ENCODE measurements around the gene SPSB2. TPM values are rescaled to one million over a fixed set of nuclear protein-coding genes. Genes with fewer than 3 reads are reported as not detected.

Gene SPSB2
- total RNA-seq, 2 donors from 2014 or later = 1.4 to 11.7 TPM

- peaks cover 32 to 35% of the 10 kb centered on the region in 2 donors for H3K36me3 Mint-ChIP-seq
- DNase-seq (ENCODE audit: low spot score in 2 of 2) (no peak), ATAC-seq (no peak)
- peak overlapping the region; percentile 72 to 97 for H3K27ac Mint-ChIP-seq
- no peaks in the 10 kb centered on the region for H3K9me3 Mint-ChIP-seq
Measured at GRCh38 chr12:6849976-6850560, 23.0 kb downstream of the SPSB2 start.

GRCh38 chr12:6849427-6849826 lies 23.7 kb downstream of the SPSB2 start:
- peaks cover 32 to 35% of the 10 kb centered on the region in 2 donors for H3K36me3 Mint-ChIP-seq
- no peaks in the 10 kb centered on the region for H3K9me3 Mint-ChIP-seq
- ATAC-seq = no peak
- DNase-seq (ENCODE audit: low spot score in 2 of 2) = no peak
- peak overlapping the region; percentile 44 to 97 for H3K27ac Mint-ChIP-seq

DNA sequence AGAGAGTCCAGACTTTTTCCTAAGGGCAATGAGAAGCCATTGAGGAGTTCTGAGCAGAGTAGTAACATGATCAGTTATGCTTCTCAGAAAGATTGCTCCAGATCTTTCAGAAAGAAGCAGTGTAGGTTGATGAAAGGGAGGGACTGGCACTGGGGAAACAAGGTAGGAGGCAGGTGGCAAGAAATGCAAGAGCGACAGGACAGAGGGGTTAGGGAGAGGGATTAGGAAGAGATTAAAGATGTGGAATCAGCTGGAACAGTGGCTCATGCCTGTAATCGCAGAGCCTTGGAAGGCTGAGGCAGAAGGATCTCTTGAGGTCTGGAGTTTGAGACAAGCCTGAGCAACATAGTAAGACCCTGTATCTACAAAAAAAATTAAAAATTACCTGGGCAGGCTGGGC lies 25.4 kb downstream of the SPSB2 start:
- Mint-ChIP-seq H3K36me3 (peaks cover 21 to 25% of the 10 kb centered on the region in 2 donors), H3K9me3 (no peaks in the 10 kb centered on the region), H3K27ac (peak overlapping the region in 1 of 2 donors; percentile 82)
- ATAC-seq (no peak), DNase-seq (ENCODE audit: low spot score in 2 of 2) (no peak)

GRCh38 chr12:6846316-6846869 lies 26.7 kb downstream of the SPSB2 start:
- ATAC-seq = no peak
- H3K9me3 Mint-ChIP-seq = no peaks in the 10 kb centered on the region
- no peak for DNase-seq (ENCODE audit: low spot score in 2 of 2)
- peaks cover 21 to 25% of the 10 kb centered on the region in 2 donors for H3K36me3 Mint-ChIP-seq
- peak overlapping the region in 1 of 2 donors; percentile 52 for H3K27ac Mint-ChIP-seq

GRCh38 chr12:6845395-6845794 lies 27.7 kb downstream of the SPSB2 start:
- Mint-ChIP-seq H3K36me3 (peaks cover 11 to 23% of the 10 kb centered on the region in 2 donors), H3K27ac (no peak overlapping the region), H3K9me3 (no peaks in the 10 kb centered on the region)
- ATAC-seq (no peak), DNase-seq (ENCODE audit: low spot score in 2 of 2) (no peak)

DNA sequence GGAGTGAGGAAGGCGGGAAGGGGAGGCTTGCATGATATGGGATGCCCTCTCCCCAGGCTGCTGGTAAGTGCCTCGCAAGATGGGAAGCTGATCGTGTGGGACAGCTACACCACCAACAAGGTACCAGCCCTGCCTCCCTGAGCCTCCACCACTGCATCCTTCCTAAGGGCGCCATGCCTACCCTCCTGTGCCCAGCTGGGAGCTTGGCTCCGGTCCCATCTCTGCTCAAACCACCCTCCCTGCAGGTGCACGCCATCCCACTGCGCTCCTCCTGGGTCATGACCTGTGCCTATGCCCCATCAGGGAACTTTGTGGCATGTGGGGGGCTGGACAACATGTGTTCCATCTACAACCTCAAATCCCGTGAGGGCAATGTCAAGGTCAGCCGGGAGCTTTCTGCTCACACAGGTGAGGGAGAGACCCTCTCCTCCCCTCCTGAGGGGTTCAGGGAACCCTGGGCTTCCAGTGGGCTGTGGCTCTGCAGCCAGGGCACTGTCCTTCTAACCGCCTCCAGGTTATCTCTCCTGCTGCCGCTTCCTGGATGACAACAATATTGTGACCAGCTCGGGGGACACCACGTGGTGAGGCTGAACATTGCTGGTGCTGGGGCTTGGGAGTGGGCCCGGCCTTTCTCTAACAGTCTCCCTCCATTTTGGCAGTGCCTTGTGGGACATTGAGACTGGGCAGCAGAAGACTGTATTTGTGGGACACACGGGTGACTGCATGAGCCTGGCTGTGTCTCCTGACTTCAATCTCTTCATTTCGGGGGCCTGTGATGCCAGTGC lies 29.8 kb downstream of the SPSB2 start:
- DNase-seq (ENCODE audit: low spot score in 2 of 2) (no peak), ATAC-seq (peak in 1 of 2 donors; percentile 17)
- Mint-ChIP-seq H3K36me3 (peaks cover 0 to 8% of the 10 kb centered on the region in 2 donors), H3K27ac (no peak overlapping the region), H3K9me3 (no peaks in the 10 kb centered on the region)

GRCh38 chr12:6842075-6842474 lies 31.0 kb downstream of the SPSB2 start:
- ATAC-seq = no peak
- Mint-ChIP-seq H3K36me3 (no peaks in the 10 kb centered on the region), H3K27ac (no peak overlapping the region), H3K9me3 (no peaks in the 10 kb centered on the region)
- no peak for DNase-seq (ENCODE audit: low spot score in 2 of 2)

DNA sequence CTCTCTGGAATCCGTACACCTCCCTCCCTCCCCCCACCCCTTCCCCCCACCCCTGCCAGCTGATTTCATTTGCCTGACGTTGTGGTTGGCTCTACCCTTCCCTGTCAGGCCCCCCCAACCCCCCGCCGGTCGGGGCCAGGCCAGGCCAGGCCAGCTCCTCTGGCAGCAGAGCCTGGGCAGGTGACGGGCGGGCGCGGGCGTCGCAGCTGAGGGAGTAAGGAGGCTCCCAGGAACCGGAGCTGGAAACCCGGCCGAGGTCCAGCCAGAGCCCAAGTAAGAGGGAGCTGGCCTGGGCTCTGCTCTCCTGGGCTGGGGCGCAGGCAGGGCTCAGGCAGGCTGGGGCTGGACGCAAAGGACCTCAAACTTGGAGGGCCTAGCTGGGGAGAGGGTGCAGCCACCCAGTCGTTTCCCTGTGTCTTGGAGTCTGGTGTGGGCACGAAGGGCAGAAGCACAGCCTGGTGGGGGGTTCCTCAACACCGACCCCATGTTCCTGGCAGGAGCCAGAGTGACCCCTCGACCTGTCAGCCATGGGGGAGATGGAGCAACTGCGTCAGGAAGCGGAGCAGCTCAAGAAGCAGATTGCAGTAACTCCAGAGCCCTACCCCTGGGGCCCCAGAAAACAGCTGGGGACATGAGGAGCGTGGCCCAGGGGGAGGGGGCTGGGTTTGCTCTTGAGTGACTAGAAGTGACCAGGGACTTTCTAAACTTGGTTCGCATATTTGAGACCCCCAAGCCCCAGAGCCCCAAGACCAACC lies 32.2 kb downstream of the SPSB2 start, which contains the start of gene GNB3:
Gene GNB3, plus strand, starts transcription at position 165 of the 755 bp plus-strand sequence. Its CDS starts 363 bp downstream, at position 528.
- DNase-seq (ENCODE audit: low spot score in 2 of 2) (no peak), ATAC-seq (no peak)
- Mint-ChIP-seq H3K36me3 (no peaks in the 10 kb centered on the region), H3K27ac (no peak within 1 kb of the TSS), H3K9me3 (no peaks in the 10 kb centered on the region)

- H3K9me3 Mint-ChIP-seq = no peaks in the 10 kb centered on the region
- DNase-seq (ENCODE audit: low spot score in 2 of 2) = no peak
Measured at GRCh38 chr12:6840330-6840729, 32.8 kb downstream of the SPSB2 start.

DNA sequence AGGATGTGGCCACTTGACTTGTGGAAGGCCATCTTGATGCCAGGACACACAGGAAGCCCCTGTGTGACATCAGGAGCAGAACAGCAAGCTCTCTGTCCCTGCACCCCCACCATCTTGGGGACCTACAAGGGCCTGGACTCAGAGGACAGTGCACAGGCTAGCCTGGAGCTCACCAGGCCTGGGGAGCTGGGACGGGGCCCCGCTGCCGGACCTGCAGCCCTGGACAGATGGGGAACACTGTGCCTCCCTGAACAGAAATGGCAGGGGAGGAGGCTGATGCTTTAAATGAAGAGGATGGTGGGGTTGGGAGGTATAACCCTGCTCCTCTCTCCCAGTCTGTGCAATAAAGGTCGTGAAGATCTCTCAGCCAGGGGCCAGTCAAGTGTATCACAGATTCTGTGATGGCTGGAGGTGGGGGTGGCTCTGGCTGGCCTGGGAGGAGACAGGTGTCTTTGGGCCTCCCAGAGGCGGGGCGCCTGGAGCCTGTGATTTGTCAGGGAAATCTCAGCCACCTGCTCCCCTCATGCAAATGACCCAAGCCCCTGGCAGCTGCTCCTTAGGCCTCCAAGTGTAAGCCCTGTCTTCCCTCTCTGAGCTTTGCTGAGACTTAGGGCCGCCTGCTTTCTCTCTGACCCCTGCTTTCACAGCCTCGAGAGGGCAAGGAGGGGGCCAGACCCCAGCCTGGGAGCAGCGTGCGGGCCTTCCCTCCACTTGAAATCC lies 33.5 kb downstream of the SPSB2 start:
- Mint-ChIP-seq H3K36me3 (no peaks in the 10 kb centered on the region), H3K9me3 (no peaks in the 10 kb centered on the region), H3K27ac (no peak overlapping the region)
- DNase-seq (ENCODE audit: low spot score in 2 of 2) = no peak
- no peak for ATAC-seq

More at GRCh38 chr12:6840330-6840729, 32.8 kb downstream of the SPSB2 start:
- no peak overlapping the region for H3K27ac Mint-ChIP-seq
- no peaks in the 10 kb centered on the region for H3K36me3 Mint-ChIP-seq
- ATAC-seq = no peak

DNA sequence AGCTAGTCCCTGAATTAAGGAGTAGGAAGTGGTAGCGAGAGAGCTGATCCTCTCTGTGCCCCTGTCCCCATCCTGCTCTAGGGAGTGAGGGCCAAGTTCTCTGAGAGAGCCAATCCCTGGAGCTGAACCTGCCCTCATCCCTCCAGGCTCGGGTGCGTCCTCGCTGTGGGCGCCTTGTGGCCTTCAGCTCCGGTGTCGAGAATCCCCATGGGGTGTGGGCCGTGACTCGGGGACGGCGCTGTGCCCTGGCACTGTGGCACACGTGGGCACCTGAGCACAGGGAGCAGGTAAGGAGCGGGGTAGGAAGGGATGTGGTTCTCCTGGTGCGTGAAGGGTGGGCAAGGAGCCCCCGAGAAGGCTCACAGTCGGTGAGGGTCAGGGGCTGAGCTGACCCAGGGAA lies 34.2 kb downstream of the SPSB2 start:
- Mint-ChIP-seq H3K36me3 (no peaks in the 10 kb centered on the region), H3K9me3 (no peaks in the 10 kb centered on the region), H3K27ac (peak overlapping the region in 1 of 2 donors; percentile 55)
- ATAC-seq = no peak
- DNase-seq (ENCODE audit: low spot score in 2 of 2) = no peak

DNA sequence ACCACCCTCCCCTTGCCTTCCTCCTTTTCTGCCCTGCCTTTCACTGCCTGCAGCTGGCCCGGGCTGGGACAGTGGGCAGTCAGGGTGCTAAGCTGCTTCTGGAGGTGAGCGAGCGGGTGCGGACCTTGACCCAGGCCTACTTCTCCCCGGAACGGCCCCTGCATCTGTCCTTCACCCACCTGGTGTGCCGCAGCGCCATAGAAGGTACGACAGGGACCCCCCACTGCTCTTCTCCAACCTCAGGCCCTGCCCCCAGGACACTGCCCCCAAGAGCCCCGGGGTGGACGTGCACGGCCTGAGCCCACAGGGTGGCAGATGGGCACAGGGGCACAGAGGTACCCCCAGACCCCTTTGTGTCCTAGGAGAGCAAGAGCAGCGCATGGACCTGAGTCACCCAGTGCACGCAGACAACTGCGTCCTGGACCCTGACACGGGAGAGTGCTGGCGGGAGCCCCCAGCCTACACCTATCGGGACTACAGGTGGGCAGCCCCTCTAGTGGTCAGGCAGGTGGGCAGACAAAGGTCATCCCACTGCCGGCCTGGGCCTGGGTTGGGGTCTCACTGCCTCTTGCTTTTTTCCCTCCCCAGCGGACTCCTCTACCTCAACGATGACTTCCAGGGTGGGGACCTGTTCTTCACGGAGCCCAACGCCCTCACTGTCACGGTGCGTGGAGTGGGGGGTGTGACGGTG lies 35.6 kb downstream of the SPSB2 start:
- no peaks in the 10 kb centered on the region for H3K36me3 Mint-ChIP-seq
- no peak for ATAC-seq
- DNase-seq (ENCODE audit: low spot score in 2 of 2) = no peak
- H3K27ac Mint-ChIP-seq = no peak overlapping the region
- no peaks in the 10 kb centered on the region for H3K9me3 Mint-ChIP-seq

DNA sequence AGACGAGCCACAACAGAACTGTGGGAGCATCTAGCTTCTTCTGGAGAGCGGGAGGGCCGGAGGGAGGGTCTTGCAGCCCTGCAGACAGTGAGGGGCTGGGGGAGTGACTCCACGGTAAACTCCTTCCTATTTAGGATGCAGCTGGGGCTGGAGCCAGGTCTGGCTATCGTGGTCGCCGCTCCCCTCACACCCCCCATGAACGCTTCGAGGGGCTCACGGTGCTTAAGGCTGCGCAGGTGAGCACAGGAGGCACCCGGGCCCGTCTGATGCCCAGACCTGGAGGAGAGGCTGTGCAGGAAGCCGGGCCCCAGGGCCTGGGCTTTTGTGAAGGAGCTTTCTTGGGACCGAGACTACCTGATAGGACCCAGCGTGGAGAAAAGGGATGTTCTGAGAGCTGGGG lies 36.3 kb downstream of the SPSB2 start:
- H3K9me3 Mint-ChIP-seq = no peaks in the 10 kb centered on the region
- H3K36me3 Mint-ChIP-seq = no peaks in the 10 kb centered on the region
- no peak for ATAC-seq
- H3K27ac Mint-ChIP-seq = no peak overlapping the region
- no peak for DNase-seq (ENCODE audit: low spot score in 2 of 2)

GRCh38 chr12:6834873-6835272 lies 38.2 kb downstream of the SPSB2 start:
- H3K27ac Mint-ChIP-seq = no peak overlapping the region
- no peaks in the 10 kb centered on the region for H3K9me3 Mint-ChIP-seq
- no peaks in the 10 kb centered on the region for H3K36me3 Mint-ChIP-seq
- DNase-seq (ENCODE audit: low spot score in 2 of 2) (no peak), ATAC-seq (no peak)

- ATAC-seq (peak in 1 of 2 donors; percentile 6), DNase-seq (ENCODE audit: low spot score in 2 of 2) (no peak)
- H3K36me3 Mint-ChIP-seq = no peaks in the 10 kb centered on the region
- no peaks in the 10 kb centered on the region for H3K9me3 Mint-ChIP-seq
- H3K27ac Mint-ChIP-seq = no peak overlapping the region
Measured at GRCh38 chr12:6834254-6834653, 38.8 kb downstream of the SPSB2 start.
